GM10266 (cell line): ENCODE results near the gene IL2.
A peak's percentile ranks its signal among the peaks of the same experiment; 100 is the strongest.

Experiments used
- DNase-seq: peaks from one replicate; pipeline ENCODE4 v3.0.0; 2012; ENCODE audit errors: extremely low spot score
- CTCF ChIP-seq: IDR thresholded peaks from 2 replicates; pipeline ENCODE4 v1.5.1; 2012; ENCODE audit warnings: mild to moderate bottlenecking, low read depth; ENCODE audit not compliant: control insufficient read depth, insufficient read depth; ENCODE audit errors: missing control alignments

Gene IL2

GRCh38 chr4:122480655-122481487 is 24.3 kb upstream of the IL2 start:
- DNase-seq, result no peak
- no peak for TF ChIP-seq CTCF

- no peak for TF ChIP-seq CTCF
- DNase-seq, result no peak
Measured at GRCh38 chr4:122479935-122480416, 23.5 kb upstream of the IL2 start.

- no peak for TF ChIP-seq CTCF
- DNase-seq, result no peak
Measured at GRCh38 chr4:122476745-122477144, 20.2 kb upstream of the IL2 start.

- no peak for DNase-seq
- no peak for TF ChIP-seq CTCF
Measured at GRCh38 chr4:122476126-122476525, 19.6 kb upstream of the IL2 start.

- TF ChIP-seq CTCF, result no peak
- DNase-seq, result no peak
Measured at GRCh38 chr4:122475233-122475632, 18.7 kb upstream of the IL2 start.

GRCh38 chr4:122469457-122469856 is 12.9 kb upstream of the IL2 start:
- DNase-seq, result no peak
- no peak for TF ChIP-seq CTCF

GRCh38 chr4:122458625-122459024 is 2.1 kb upstream of the IL2 start:
- no peak for TF ChIP-seq CTCF
- DNase-seq, result peak; percentile 7
